SK-N-SH (cell line): ENCODE results near the gene RAPGEF3. TPM values are rescaled to one million over a fixed set of nuclear protein-coding genes. Genes with fewer than 3 reads are reported as not detected.

Source experiments
- CTCF ChIA-PET: fragments of 300-600, 350-600 bp; formaldehyde crosslinking; extraction: SDS; loops from one replicate; lab custom pipeline; 2021; lab: Yijun Ruan, JAX
- POLR2A ChIA-PET: fragments of 350-600 bp; sonication (Branson Sonifier 250); formaldehyde crosslinking; extraction: SDS; loops from one replicate; lab custom pipeline; 2020; ENCODE audit warnings: antibody characterized with exemption, inconsistent platforms; lab: Yijun Ruan, JAX
- DNase-seq: peaks from one replicate; pipeline ENCODE4 v3.0.0; 2012
- H2AFZ ChIP-seq: fragments of 200-600 bp; sonication (generic); 2 replicates; pipeline ENCODE4 v1.8.1; 2016; ENCODE audit warnings: antibody characterized with exemption, mild to moderate bottlenecking, low read depth
- H3F3A ChIP-seq: fragments of 200-600 bp; sonication (generic); replicated peaks from 2 replicates; pipeline ENCODE3; 2016; ENCODE audit warnings: antibody characterized with exemption, mild to moderate bottlenecking; ENCODE audit not compliant: insufficient read depth
- H3K27ac ChIP-seq, 2 experiments: fragments of 200-500 bp in 1 of 2; fragments of 200-600 bp in 1 of 2; sonication (Bioruptor generic) in 1 of 2; sonication (generic), shearing (Covaris generic) in 1 of 2; 2 replicates each; pipeline versions ENCODE4 v1.5.1 to v1.6.1; 2014 to 2016; ENCODE audit warnings: low read depth in 2 of 2, inconsistent platforms in 1 of 2, low read length in 1 of 2, mild to moderate bottlenecking in 1 of 2, mixed read lengths in 1 of 2
- H3K27me3 ChIP-seq: fragments of 200-600 bp; sonication (generic), shearing (Covaris generic); 2 replicates; pipeline ENCODE4 v1.6.1; 2016; ENCODE audit warnings: mixed run types; ENCODE audit not compliant: insufficient read depth
- H3K36me3 ChIP-seq, 2 experiments: fragments of 200-500 bp in 1 of 2; fragments of 200-600 bp in 1 of 2; sonication (Bioruptor generic) in 1 of 2; sonication (generic) in 1 of 2; replicated peaks in 1 of 2; 2 replicates each; pipeline versions ENCODE3 to v1.5.1; 2014 to 2016; ENCODE audit warnings: low read length in 1 of 2, mild to moderate bottlenecking in 1 of 2; ENCODE audit not compliant: insufficient read depth in 2 of 2, control insufficient read depth in 1 of 2
- H3K4me1 ChIP-seq, 2 experiments: fragments of 200-500 bp in 1 of 2; fragments of 200-600 bp in 1 of 2; sonication (Bioruptor generic) in 1 of 2; sonication (generic), shearing (Covaris generic) in 1 of 2; 2 replicates each; pipeline versions ENCODE4 v1.5.1 to v1.6.1; 2014 to 2016; ENCODE audit warnings: low read depth in 1 of 2, low read length in 1 of 2, mixed run types in 1 of 2; ENCODE audit not compliant: insufficient read depth in 2 of 2, control insufficient read depth in 1 of 2
- H3K4me2 ChIP-seq: fragments of 200-600 bp; sonication (generic), shearing (Covaris generic); 2 replicates; pipeline ENCODE4 v1.6.1; 2017; ENCODE audit warnings: mixed run types
- H3K4me3 ChIP-seq, 2 experiments: fragments of 200-500 bp in 1 of 2; fragments of 200-600 bp in 1 of 2; sonication (Bioruptor generic) in 1 of 2; sonication (generic), shearing (Covaris generic) in 1 of 2; 2 replicates each; pipeline versions ENCODE4 v1.5.1 to v1.8.1; 2014 to 2016; ENCODE audit warnings: low read depth in 2 of 2, inconsistent platforms in 1 of 2, low read length in 1 of 2, mild to moderate bottlenecking in 1 of 2, mixed read lengths in 1 of 2, moderate library complexity in 1 of 2
- H3K79me2 ChIP-seq: fragments of 200-600 bp; sonication (generic); 2 replicates; pipeline ENCODE4 v1.8.1; 2017; ENCODE audit warnings: mild to moderate bottlenecking; ENCODE audit not compliant: insufficient read depth
- H3K9ac ChIP-seq: fragments of 200-600 bp; sonication (generic); 2 replicates; pipeline ENCODE4 v1.6.1; 2017; ENCODE audit warnings: mixed run types
- H3K9me2 ChIP-seq: fragments of 200-600 bp; sonication (generic); 2 replicates; pipeline ENCODE4 v1.6.1; 2017; ENCODE audit warnings: mixed run types
- H3K9me3 ChIP-seq: fragments of 200-600 bp; sonication (generic); 2 replicates; pipeline ENCODE4 v1.6.1; 2017; ENCODE audit warnings: mixed run types, mild to moderate bottlenecking, moderate library complexity
- H4K20me1 ChIP-seq: fragments of 200-600 bp; sonication (generic); 2 replicates; pipeline ENCODE4 v1.6.1; 2017; ENCODE audit warnings: mild to moderate bottlenecking, mixed run types; ENCODE audit not compliant: insufficient read depth
- EZH2phosphoT487 ChIP-seq: fragments of 200-600 bp; sonication (generic); IDR thresholded peaks from 2 replicates; pipeline ENCODE4 v1.6.1; 2017; ENCODE audit warnings: low read depth, mixed run types, mild to moderate bottlenecking, antibody characterized with exemption, moderate library complexity, borderline replicate concordance
- FOXJ3 ChIP-seq: sonication (generic); formaldehyde crosslinking; IDR thresholded peaks from 2 replicates; pipeline ENCODE4 v1.5.1; 2020; ENCODE audit warnings: mild to moderate bottlenecking, missing genetic modification reagents
- GABPA ChIP-seq: IDR thresholded peaks from 2 replicates; pipeline ENCODE4 v1.4.0; 2012; ENCODE audit warnings: low read depth, mild to moderate bottlenecking
- RFX5 ChIP-seq: IDR thresholded peaks from 2 replicates; pipeline ENCODE4 v1.6.1; 2012; ENCODE audit warnings: mild to moderate bottlenecking, improper control_type of control experiment, low read length
- SIN3A ChIP-seq: IDR thresholded peaks from 2 replicates; pipeline ENCODE4 v1.6.1; 2012; ENCODE audit warnings: low read depth, mild to moderate bottlenecking, low read length, moderate library complexity, borderline replicate concordance
- SMC3 ChIP-seq: IDR thresholded peaks from 2 replicates; pipeline ENCODE4 v1.6.1; 2012; ENCODE audit warnings: low read depth, low read length, improper control_type of control experiment
- TCF12 ChIP-seq: IDR thresholded peaks from 2 replicates; pipeline ENCODE4 v1.4.0; 2012
- WGBS: methylation state at CpG from one replicate; pipeline ENCODE4 v1.1.6; 2017; ENCODE audit warnings: low lambda C conversion rate; 5-methylcytosine and 5-hydroxymethylcytosine counted together
- polyA plus RNA-seq, 3 experiments: library from polyadenylated mRNA; depleted of rRNA; stranded (reverse); fragments of >200 nt; gene quantifications; 2 replicates each; pipeline ENCODE4 v1.2.3, GENCODE V29; 2012
- TF ChIP-seq, protein P1 (sequence below): fragments of 200-600 bp; sonication (generic); IDR thresholded peaks from 2 replicates; pipeline ENCODE4 v1.6.1; 2017; ENCODE audit warnings: antibody characterized with exemption, mild to moderate bottlenecking, moderate library complexity
- TF ChIP-seq, protein P2 (sequence below): fragments of 150-350 bp; IDR thresholded peaks from 2 replicates; pipeline ENCODE4 v1.6.1; 2016; ENCODE audit warnings: mild to moderate bottlenecking, low read depth, low read length

Gene RAPGEF3
- polyA plus RNA-seq, 1 of the 3 experiments (the other 2 are of a cell fraction), result 0.90 TPM

DNA sequence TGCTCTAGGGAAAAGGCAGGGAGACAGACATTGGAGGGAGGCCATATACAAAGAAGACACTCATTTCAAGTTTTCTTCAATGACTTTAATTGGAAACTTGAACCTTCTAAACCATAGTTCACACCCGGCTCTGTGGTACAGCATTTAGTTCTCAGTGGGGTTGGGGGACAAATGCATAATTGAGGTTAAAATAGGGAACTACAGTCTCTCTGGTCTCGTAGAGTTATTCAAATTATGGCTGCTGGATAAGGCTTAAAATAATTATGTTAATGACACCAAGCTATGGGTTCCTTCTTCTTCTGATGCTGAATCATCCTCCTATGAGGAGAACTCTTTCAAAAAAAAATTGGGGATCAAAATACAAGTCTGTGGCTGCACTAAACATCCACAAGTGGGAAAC lies 49.0 kb downstream of the RAPGEF3 start (continued):
- TF ChIP-seq SIN3A, result no peak
- TF ChIP-seq RFX5, result no peak
- no peak for TF ChIP-seq EZH2phosphoT487
- no peak for TF ChIP-seq TCF12
- TF ChIP-seq SMC3, result no peak
- TF ChIP-seq, protein P1, sequence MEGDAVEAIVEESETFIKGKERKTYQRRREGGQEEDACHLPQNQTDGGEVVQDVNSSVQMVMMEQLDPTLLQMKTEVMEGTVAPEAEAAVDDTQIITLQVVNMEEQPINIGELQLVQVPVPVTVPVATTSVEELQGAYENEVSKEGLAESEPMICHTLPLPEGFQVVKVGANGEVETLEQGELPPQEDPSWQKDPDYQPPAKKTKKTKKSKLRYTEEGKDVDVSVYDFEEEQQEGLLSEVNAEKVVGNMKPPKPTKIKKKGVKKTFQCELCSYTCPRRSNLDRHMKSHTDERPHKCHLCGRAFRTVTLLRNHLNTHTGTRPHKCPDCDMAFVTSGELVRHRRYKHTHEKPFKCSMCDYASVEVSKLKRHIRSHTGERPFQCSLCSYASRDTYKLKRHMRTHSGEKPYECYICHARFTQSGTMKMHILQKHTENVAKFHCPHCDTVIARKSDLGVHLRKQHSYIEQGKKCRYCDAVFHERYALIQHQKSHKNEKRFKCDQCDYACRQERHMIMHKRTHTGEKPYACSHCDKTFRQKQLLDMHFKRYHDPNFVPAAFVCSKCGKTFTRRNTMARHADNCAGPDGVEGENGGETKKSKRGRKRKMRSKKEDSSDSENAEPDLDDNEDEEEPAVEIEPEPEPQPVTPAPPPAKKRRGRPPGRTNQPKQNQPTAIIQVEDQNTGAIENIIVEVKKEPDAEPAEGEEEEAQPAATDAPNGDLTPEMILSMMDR, result no peak

DNA sequence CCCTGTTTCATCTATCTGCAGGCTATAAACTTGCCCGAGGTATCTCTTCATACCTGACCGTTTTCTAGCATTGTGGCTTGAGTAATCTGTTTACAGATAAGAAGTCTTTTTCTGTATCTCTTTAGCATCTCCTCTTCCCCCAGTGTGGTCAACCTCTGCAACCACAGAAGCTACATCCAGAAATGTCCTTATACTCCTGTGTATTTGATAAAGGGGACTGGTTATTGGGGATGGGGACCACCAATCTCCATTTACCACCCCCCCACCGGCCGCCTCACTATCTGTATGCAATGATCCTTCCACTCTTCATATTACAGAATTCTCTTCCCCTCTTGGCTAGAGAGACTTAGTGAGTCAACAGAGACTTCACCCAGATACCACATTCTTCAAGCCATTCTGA lies 49.4 kb downstream of the RAPGEF3 start:
- no peaks in the 10 kb centered on the region for H3K9me2 ChIP-seq
- WGBS, result 81% methylated on average over 4 of the region's 4 CpGs

More for the DNA sequence above, 49.4 kb downstream of the RAPGEF3 start:
- DNase-seq, result no peak
- ChIA-PET POLR2A (no interaction called here), CTCF (interaction anchor here (1.2 to 43.0 kb wide), 4 partner anchors 53 to 127 kb away, joined by 3 to 1294 read pairs (median 195); partner anchors contain the start of gene SLC48A1)
- no peak overlapping the region for H3K4me2 ChIP-seq
- no peak overlapping the region for H2AFZ ChIP-seq
- H3K9me3 ChIP-seq, result no peaks in the 10 kb centered on the region
- no peaks in the 10 kb centered on the region for H4K20me1 ChIP-seq
- no peak overlapping the region for H3K27ac ChIP-seq
- H3K4me1 ChIP-seq, result peaks cover 0 to 5% of the 10 kb centered on the region in 2 experiments; a peak in 2 of 4 replicates
- H3K9ac ChIP-seq, result no peak overlapping the region
- H3K27me3 ChIP-seq, result no peaks in the 10 kb centered on the region
- H3K36me3 ChIP-seq, result no peaks in the 10 kb centered on the region
- no peak overlapping the region for H3K4me3 ChIP-seq
- peaks cover 15% of the 10 kb centered on the region for H3K79me2 ChIP-seq
- H3F3A ChIP-seq, result no peaks in the 10 kb centered on the region
- TF ChIP-seq FOXJ3 (no peak), GABPA (no peak)
- TF ChIP-seq, protein P2, sequence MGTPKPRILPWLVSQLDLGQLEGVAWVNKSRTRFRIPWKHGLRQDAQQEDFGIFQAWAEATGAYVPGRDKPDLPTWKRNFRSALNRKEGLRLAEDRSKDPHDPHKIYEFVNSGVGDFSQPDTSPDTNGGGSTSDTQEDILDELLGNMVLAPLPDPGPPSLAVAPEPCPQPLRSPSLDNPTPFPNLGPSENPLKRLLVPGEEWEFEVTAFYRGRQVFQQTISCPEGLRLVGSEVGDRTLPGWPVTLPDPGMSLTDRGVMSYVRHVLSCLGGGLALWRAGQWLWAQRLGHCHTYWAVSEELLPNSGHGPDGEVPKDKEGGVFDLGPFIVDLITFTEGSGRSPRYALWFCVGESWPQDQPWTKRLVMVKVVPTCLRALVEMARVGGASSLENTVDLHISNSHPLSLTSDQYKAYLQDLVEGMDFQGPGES, result no peak
- TF ChIP-seq, protein P1, result no peak
